K562 (cell line): ENCODE measurements around the gene INO80E. TPM values are rescaled to one million over a fixed set of nuclear protein-coding genes. Genes with fewer than 3 reads are reported as not detected.

Experiments used
- BACH1 ChIP-seq: fragments of 200-800 bp; sonication (Bioruptor generic); IDR thresholded peaks from 2 replicates; pipeline ENCODE4 v1.6.1; 2016; ENCODE audit warnings: missing genetic modification characterization, missing compliant biosample characterization
- HDAC2 ChIP-seq: fragments of 450-650 bp; IDR thresholded peaks from 2 replicates; pipeline ENCODE4 v1.6.1; 2016; ENCODE audit warnings: mild to moderate bottlenecking
- NEUROD1 ChIP-seq: fragments of 150-350 bp; IDR thresholded peaks from 2 replicates; pipeline ENCODE4 v1.6.1; 2014; ENCODE audit warnings: borderline replicate concordance, low read length, low read depth; ENCODE audit not compliant: partially characterized antibody
- PHF20 ChIP-seq: fragments of 450-650 bp; IDR thresholded peaks from 2 replicates; pipeline ENCODE4 v1.6.1; 2018; ENCODE audit not compliant: partially characterized antibody
- PHF8 ChIP-seq: fragments of 200-600 bp; sonication (generic); IDR thresholded peaks from 2 replicates; pipeline ENCODE4 v1.6.1; 2012; ENCODE audit warnings: mixed run types, mild to moderate bottlenecking, inconsistent platforms, low read length, moderate library complexity, borderline replicate concordance
- SIN3A ChIP-seq, 2 experiments: fragments of 150-350 bp in 1 of 2; IDR thresholded peaks; 2 replicates each; pipeline ENCODE4 v1.6.1; 2011 to 2016; ENCODE audit warnings: borderline replicate concordance in 2 of 2, low read depth in 2 of 2, low read length in 2 of 2, mild to moderate bottlenecking in 2 of 2, moderate library complexity in 2 of 2; ENCODE audit not compliant: control insufficient read depth in 1 of 2
- SRSF3 ChIP-seq: fragments of 200-400 bp; formaldehyde crosslinking; IDR thresholded peaks from 2 replicates; pipeline ENCODE4 v1.6.1; 2016; ENCODE audit warnings: mild to moderate bottlenecking, low read length, moderate library complexity; ENCODE audit not compliant: insufficient read depth
- YY1 ChIP-seq, 3 experiments: IDR thresholded peaks; 2 replicates each; pipeline ENCODE4 v1.6.1; 2011; ENCODE audit warnings: low read length in 2 of 3, mild to moderate bottlenecking in 2 of 3, moderate library complexity in 2 of 3, borderline replicate concordance in 1 of 3, control low read depth in 1 of 3, low read depth in 1 of 3; ENCODE audit not compliant: insufficient read depth in 3 of 3, insufficient replicate concordance in 2 of 3, control insufficient read depth in 1 of 3, insufficient read length in 1 of 3; ENCODE audit errors: extremely low read depth in 1 of 3
- ZNF121 ChIP-seq: sonication (generic); formaldehyde crosslinking; conservative IDR thresholded peaks from 2 replicates; pipeline ENCODE4 v1.8.0; 2022; ENCODE audit warnings: missing genetic modification reagents
- ZNF431 ChIP-seq: sonication (generic); formaldehyde crosslinking; IDR thresholded peaks from 2 replicates; pipeline ENCODE4 v1.8.0; 2022; ENCODE audit warnings: mild to moderate bottlenecking, missing genetic modification reagents
- ZNF644 ChIP-seq: fragments of 200-800 bp; sonication (Bioruptor generic); IDR thresholded peaks from 2 replicates; pipeline ENCODE4 v1.6.1; 2016; ENCODE audit warnings: low read depth, missing genetic modification characterization, missing compliant biosample characterization
- ZNF717 ChIP-seq: fragments of 250-450 bp; sonication (Bioruptor Pico); IDR thresholded peaks from 2 replicates; pipeline ENCODE4 v1.5.0; 2021
- polyA plus RNA-seq, 8 experiments: library from polyadenylated mRNA; depleted of rRNA in 4 of 8; stranded (reverse) in 5 of 8; unstranded in 3 of 8; fragments of >200 nt; fragmentation: Nextera tagmentation in 2 of 8; fragmentation: Illumina TruSeq in 1 of 8; extraction: Ambion mirVana in 2 of 8; extraction: Trizol in 1 of 8; gene quantifications; 2 replicates each; pipeline versions ENCODE4 v1.2.1 to v1.2.3, GENCODE V29; 2011 to 2014; ENCODE audit warnings: inconsistent platforms in 1 of 8, missing spikeins in 1 of 8
- total RNA-seq, 7 experiments: library from RNA; depleted of rRNA in 6 of 7; stranded (reverse); fragments of >200 nt in 6 of 7; fragmentation: Illumina TruSeq in 2 of 7; extraction: Trizol in 2 of 7; gene quantifications; 2 replicates each; pipeline versions ENCODE4 v1.2.1 to v1.2.3, GENCODE V29; 2011 to 2021; ENCODE audit warnings: low replicate concordance in 1 of 7
- TF ChIP-seq, protein P1 (sequence below): fragments of 200-800 bp; sonication (Bioruptor generic); IDR thresholded peaks from 2 replicates; pipeline ENCODE4 v1.6.1; 2017; ENCODE audit warnings: missing genetic modification characterization, missing compliant biosample characterization
- TF ChIP-seq, protein P2 (sequence below): fragments of 250-450 bp; sonication (Bioruptor Pico); IDR thresholded peaks from 2 replicates; pipeline ENCODE4 v1.9.0; 2021; ENCODE audit warnings: mild to moderate bottlenecking
- TF ChIP-seq, protein P3 (sequence below): fragments of 250-450 bp; sonication (Bioruptor Pico); IDR thresholded peaks from 2 replicates; pipeline ENCODE4 v1.4.0; 2020; ENCODE audit warnings: mild to moderate bottlenecking, moderate library complexity, borderline replicate concordance
- TF ChIP-seq, protein P4 (sequence below): IDR thresholded peaks from 2 replicates; pipeline ENCODE4 v1.6.1; 2012; ENCODE audit warnings: low read depth, low read length, improper control_type of control experiment, borderline replicate concordance
- TF ChIP-seq, protein P5 (sequence below): sonication (generic); formaldehyde crosslinking; IDR thresholded peaks from 2 replicates; pipeline ENCODE4 v1.8.1; 2023; ENCODE audit warnings: mild to moderate bottlenecking, missing genetic modification reagents

Gene INO80E
- total and polyA plus RNA-seq, 9 of the 15 experiments (the other 6 are each of a cell fraction or from before 2014, with no cell fraction given): 0.31 to 102 (median 49.3) TPM

DNA sequence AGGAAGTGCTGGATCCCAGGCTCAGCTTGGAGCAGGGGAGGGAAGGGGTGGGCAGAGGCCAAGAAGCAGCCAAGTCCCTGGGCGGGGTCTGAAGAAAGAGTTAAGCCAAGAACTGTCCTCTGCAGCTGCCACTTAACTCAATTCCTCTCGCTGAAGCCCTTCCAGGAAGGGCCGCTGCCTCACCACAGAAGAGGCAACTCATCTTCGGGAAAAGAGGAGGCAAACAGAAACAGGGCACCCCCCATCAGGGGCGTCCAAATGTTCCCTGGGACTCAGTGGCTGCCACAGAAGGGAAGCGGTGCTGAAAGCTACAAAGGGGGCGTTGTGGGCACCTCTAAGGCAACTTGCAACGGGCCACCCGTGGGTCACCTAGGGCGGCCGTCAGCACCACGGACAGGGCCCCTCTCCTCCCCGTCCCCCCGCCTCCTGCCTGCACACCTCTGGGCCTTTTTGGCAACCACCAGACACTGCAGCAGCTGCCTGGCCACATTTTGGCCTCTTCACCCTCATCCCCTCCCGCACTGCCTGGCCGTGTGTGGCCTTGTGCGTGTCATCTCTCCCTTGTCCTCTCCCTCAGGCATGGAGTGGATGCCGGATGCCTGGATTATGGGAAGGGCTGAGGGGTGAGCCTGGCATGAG is 32.5 kb downstream of the INO80E start (continued):
- TF ChIP-seq, protein P1, sequence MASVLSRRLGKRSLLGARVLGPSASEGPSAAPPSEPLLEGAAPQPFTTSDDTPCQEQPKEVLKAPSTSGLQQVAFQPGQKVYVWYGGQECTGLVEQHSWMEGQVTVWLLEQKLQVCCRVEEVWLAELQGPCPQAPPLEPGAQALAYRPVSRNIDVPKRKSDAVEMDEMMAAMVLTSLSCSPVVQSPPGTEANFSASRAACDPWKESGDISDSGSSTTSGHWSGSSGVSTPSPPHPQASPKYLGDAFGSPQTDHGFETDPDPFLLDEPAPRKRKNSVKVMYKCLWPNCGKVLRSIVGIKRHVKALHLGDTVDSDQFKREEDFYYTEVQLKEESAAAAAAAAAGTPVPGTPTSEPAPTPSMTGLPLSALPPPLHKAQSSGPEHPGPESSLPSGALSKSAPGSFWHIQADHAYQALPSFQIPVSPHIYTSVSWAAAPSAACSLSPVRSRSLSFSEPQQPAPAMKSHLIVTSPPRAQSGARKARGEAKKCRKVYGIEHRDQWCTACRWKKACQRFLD: no peak
- TF ChIP-seq ZNF644 (tag): no peak
- TF ChIP-seq, protein P2, sequence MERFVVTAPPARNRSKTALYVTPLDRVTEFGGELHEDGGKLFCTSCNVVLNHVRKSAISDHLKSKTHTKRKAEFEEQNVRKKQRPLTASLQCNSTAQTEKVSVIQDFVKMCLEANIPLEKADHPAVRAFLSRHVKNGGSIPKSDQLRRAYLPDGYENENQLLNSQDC (CRISPR knock-in tag): no peak
- no peak for TF ChIP-seq SRSF3
- no peak for TF ChIP-seq ZNF121 (CRISPR knock-in tag)
- TF ChIP-seq ZNF431: no peak
- TF ChIP-seq, protein P3, sequence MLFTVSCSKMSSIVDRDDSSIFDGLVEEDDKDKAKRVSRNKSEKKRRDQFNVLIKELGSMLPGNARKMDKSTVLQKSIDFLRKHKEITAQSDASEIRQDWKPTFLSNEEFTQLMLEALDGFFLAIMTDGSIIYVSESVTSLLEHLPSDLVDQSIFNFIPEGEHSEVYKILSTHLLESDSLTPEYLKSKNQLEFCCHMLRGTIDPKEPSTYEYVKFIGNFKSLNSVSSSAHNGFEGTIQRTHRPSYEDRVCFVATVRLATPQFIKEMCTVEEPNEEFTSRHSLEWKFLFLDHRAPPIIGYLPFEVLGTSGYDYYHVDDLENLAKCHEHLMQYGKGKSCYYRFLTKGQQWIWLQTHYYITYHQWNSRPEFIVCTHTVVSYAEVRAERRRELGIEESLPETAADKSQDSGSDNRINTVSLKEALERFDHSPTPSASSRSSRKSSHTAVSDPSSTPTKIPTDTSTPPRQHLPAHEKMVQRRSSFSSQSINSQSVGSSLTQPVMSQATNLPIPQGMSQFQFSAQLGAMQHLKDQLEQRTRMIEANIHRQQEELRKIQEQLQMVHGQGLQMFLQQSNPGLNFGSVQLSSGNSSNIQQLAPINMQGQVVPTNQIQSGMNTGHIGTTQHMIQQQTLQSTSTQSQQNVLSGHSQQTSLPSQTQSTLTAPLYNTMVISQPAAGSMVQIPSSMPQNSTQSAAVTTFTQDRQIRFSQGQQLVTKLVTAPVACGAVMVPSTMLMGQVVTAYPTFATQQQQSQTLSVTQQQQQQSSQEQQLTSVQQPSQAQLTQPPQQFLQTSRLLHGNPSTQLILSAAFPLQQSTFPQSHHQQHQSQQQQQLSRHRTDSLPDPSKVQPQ: no peak
- TF ChIP-seq, protein P4, sequence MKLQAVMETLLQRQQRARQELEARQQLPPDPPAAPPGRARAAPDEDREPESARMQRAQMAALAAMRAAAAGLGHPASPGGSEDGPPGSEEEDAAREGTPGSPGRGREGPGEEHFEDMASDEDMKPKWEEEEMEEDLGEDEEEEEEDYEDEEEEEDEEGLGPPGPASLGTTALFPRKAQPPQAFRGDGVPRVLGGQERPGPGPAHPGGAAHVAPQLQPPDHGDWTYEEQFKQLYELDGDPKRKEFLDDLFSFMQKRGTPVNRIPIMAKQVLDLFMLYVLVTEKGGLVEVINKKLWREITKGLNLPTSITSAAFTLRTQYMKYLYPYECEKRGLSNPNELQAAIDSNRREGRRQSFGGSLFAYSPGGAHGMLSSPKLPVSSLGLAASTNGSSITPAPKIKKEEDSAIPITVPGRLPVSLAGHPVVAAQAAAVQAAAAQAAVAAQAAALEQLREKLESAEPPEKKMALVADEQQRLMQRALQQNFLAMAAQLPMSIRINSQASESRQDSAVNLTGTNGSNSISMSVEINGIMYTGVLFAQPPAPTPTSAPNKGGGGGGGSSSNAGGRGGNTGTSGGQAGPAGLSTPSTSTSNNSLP: no peak
- no peak for TF ChIP-seq NEUROD1
- no peak for TF ChIP-seq YY1 (IDR thresholded peaks at IDR 0.05; ENCODE audit: borderline replicate concordance in 1 of 3, control insufficient read depth in 1 of 3, extremely low read depth in 1 of 3, insufficient read depth in 3 of 3, insufficient read length in 1 of 3, insufficient replicate concordance in 2 of 3, low read depth in 1 of 3, low read length in 2 of 3)
- TF ChIP-seq PHF20: no peak
- no peak for TF ChIP-seq PHF8
- no peak for TF ChIP-seq SIN3A (IDR thresholded peaks at IDR 0.05; ENCODE audit: borderline replicate concordance in 2 of 2, control insufficient read depth in 1 of 2, low read depth in 2 of 2, low read length in 2 of 2)
- no peak for TF ChIP-seq ZNF717 (CRISPR knock-in tag)
- TF ChIP-seq, protein P5, sequence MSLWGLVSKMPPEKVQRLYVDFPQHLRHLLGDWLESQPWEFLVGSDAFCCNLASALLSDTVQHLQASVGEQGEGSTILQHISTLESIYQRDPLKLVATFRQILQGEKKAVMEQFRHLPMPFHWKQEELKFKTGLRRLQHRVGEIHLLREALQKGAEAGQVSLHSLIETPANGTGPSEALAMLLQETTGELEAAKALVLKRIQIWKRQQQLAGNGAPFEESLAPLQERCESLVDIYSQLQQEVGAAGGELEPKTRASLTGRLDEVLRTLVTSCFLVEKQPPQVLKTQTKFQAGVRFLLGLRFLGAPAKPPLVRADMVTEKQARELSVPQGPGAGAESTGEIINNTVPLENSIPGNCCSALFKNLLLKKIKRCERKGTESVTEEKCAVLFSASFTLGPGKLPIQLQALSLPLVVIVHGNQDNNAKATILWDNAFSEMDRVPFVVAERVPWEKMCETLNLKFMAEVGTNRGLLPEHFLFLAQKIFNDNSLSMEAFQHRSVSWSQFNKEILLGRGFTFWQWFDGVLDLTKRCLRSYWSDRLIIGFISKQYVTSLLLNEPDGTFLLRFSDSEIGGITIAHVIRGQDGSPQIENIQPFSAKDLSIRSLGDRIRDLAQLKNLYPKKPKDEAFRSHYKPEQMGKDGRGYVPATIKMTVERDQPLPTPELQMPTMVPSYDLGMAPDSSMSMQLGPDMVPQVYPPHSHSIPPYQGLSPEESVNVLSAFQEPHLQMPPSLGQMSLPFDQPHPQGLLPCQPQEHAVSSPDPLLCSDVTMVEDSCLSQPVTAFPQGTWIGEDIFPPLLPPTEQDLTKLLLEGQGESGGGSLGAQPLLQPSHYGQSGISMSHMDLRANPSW: no peak
- peak; percentile 46; the same call in 1 of the 2 replicates for TF ChIP-seq HDAC2
- no peak for TF ChIP-seq BACH1
